SK-N-SH (cell line): ENCODE data around the gene RUVBL1. TPM values are rescaled to one million over a fixed set of nuclear protein-coding genes. Genes with fewer than 3 reads are reported as not detected.

Experiments
- CTCF ChIA-PET: fragments of 300-600, 350-600 bp; formaldehyde crosslinking; extraction: SDS; loops from one replicate; lab custom pipeline; 2021; lab: Yijun Ruan, JAX
- POLR2A ChIA-PET: fragments of 350-600 bp; sonication (Branson Sonifier 250); formaldehyde crosslinking; extraction: SDS; loops from one replicate; lab custom pipeline; 2020; ENCODE audit warnings: antibody characterized with exemption, inconsistent platforms; lab: Yijun Ruan, JAX
- DNase-seq: peaks from one replicate; pipeline ENCODE4 v3.0.0; 2012
- H2AFZ ChIP-seq: fragments of 200-600 bp; sonication (generic); 2 replicates; pipeline ENCODE4 v1.8.1; 2016; ENCODE audit warnings: antibody characterized with exemption, mild to moderate bottlenecking, low read depth
- H3F3A ChIP-seq: fragments of 200-600 bp; sonication (generic); replicated peaks from 2 replicates; pipeline ENCODE3; 2016; ENCODE audit warnings: antibody characterized with exemption, mild to moderate bottlenecking; ENCODE audit not compliant: insufficient read depth
- H3K27ac ChIP-seq, 2 experiments: fragments of 200-500 bp in 1 of 2; fragments of 200-600 bp in 1 of 2; sonication (Bioruptor generic) in 1 of 2; sonication (generic), shearing (Covaris generic) in 1 of 2; 2 replicates each; pipeline versions ENCODE4 v1.5.1 to v1.6.1; 2014 to 2016; ENCODE audit warnings: low read depth in 2 of 2, inconsistent platforms in 1 of 2, low read length in 1 of 2, mild to moderate bottlenecking in 1 of 2, mixed read lengths in 1 of 2
- H3K27me3 ChIP-seq: fragments of 200-600 bp; sonication (generic), shearing (Covaris generic); 2 replicates; pipeline ENCODE4 v1.6.1; 2016; ENCODE audit warnings: mixed run types; ENCODE audit not compliant: insufficient read depth
- H3K36me3 ChIP-seq, 2 experiments: fragments of 200-500 bp in 1 of 2; fragments of 200-600 bp in 1 of 2; sonication (Bioruptor generic) in 1 of 2; sonication (generic) in 1 of 2; replicated peaks in 1 of 2; 2 replicates each; pipeline versions ENCODE3 to v1.5.1; 2014 to 2016; ENCODE audit warnings: low read length in 1 of 2, mild to moderate bottlenecking in 1 of 2; ENCODE audit not compliant: insufficient read depth in 2 of 2, control insufficient read depth in 1 of 2
- H3K4me1 ChIP-seq, 2 experiments: fragments of 200-500 bp in 1 of 2; fragments of 200-600 bp in 1 of 2; sonication (Bioruptor generic) in 1 of 2; sonication (generic), shearing (Covaris generic) in 1 of 2; 2 replicates each; pipeline versions ENCODE4 v1.5.1 to v1.6.1; 2014 to 2016; ENCODE audit warnings: low read depth in 1 of 2, low read length in 1 of 2, mixed run types in 1 of 2; ENCODE audit not compliant: insufficient read depth in 2 of 2, control insufficient read depth in 1 of 2
- H3K4me2 ChIP-seq: fragments of 200-600 bp; sonication (generic), shearing (Covaris generic); 2 replicates; pipeline ENCODE4 v1.6.1; 2017; ENCODE audit warnings: mixed run types
- H3K4me3 ChIP-seq, 2 experiments: fragments of 200-500 bp in 1 of 2; fragments of 200-600 bp in 1 of 2; sonication (Bioruptor generic) in 1 of 2; sonication (generic), shearing (Covaris generic) in 1 of 2; 2 replicates each; pipeline versions ENCODE4 v1.5.1 to v1.8.1; 2014 to 2016; ENCODE audit warnings: low read depth in 2 of 2, inconsistent platforms in 1 of 2, low read length in 1 of 2, mild to moderate bottlenecking in 1 of 2, mixed read lengths in 1 of 2, moderate library complexity in 1 of 2
- H3K79me2 ChIP-seq: fragments of 200-600 bp; sonication (generic); 2 replicates; pipeline ENCODE4 v1.8.1; 2017; ENCODE audit warnings: mild to moderate bottlenecking; ENCODE audit not compliant: insufficient read depth
- H3K9ac ChIP-seq: fragments of 200-600 bp; sonication (generic); 2 replicates; pipeline ENCODE4 v1.6.1; 2017; ENCODE audit warnings: mixed run types
- H3K9me2 ChIP-seq: fragments of 200-600 bp; sonication (generic); 2 replicates; pipeline ENCODE4 v1.6.1; 2017; ENCODE audit warnings: mixed run types
- H3K9me3 ChIP-seq: fragments of 200-600 bp; sonication (generic); 2 replicates; pipeline ENCODE4 v1.6.1; 2017; ENCODE audit warnings: mixed run types, mild to moderate bottlenecking, moderate library complexity
- H4K20me1 ChIP-seq: fragments of 200-600 bp; sonication (generic); 2 replicates; pipeline ENCODE4 v1.6.1; 2017; ENCODE audit warnings: mild to moderate bottlenecking, mixed run types; ENCODE audit not compliant: insufficient read depth
- CHD2 ChIP-seq: fragments of 150-350 bp; IDR thresholded peaks from 2 replicates; pipeline ENCODE4 v1.6.1; 2018; ENCODE audit warnings: low read length; ENCODE audit not compliant: partially characterized antibody
- ELF1 ChIP-seq: IDR thresholded peaks from 2 replicates; pipeline ENCODE4 v1.4.0; 2012
- EZH2phosphoT487 ChIP-seq: fragments of 200-600 bp; sonication (generic); IDR thresholded peaks from 2 replicates; pipeline ENCODE4 v1.6.1; 2017; ENCODE audit warnings: low read depth, mixed run types, mild to moderate bottlenecking, antibody characterized with exemption, moderate library complexity, borderline replicate concordance
- FOXM1 ChIP-seq: IDR thresholded peaks from 2 replicates; pipeline ENCODE4 v1.4.0; 2012; ENCODE audit warnings: low read depth, mild to moderate bottlenecking
- GABPA ChIP-seq: IDR thresholded peaks from 2 replicates; pipeline ENCODE4 v1.4.0; 2012; ENCODE audit warnings: low read depth, mild to moderate bottlenecking
- IRF3 ChIP-seq: fragments of 150-350 bp; IDR thresholded peaks from 2 replicates; pipeline ENCODE4 v1.6.1; 2016; ENCODE audit warnings: mild to moderate bottlenecking, low read depth, low read length
- MAX ChIP-seq: IDR thresholded peaks from 2 replicates; pipeline ENCODE4 v1.4.0; 2012; ENCODE audit warnings: low read depth
- NRF1 ChIP-seq: IDR thresholded peaks from 2 replicates; pipeline ENCODE4 v1.6.1; 2012; ENCODE audit warnings: low read depth, mild to moderate bottlenecking, low read length
- RCOR1 ChIP-seq: fragments of 150-350 bp; IDR thresholded peaks from 2 replicates; pipeline ENCODE4 v1.6.1; 2017; ENCODE audit warnings: antibody characterized with exemption, low read length
- RFX5 ChIP-seq: IDR thresholded peaks from 2 replicates; pipeline ENCODE4 v1.6.1; 2012; ENCODE audit warnings: mild to moderate bottlenecking, improper control_type of control experiment, low read length
- TCF12 ChIP-seq: IDR thresholded peaks from 2 replicates; pipeline ENCODE4 v1.4.0; 2012
- TEAD4 ChIP-seq: IDR thresholded peaks from 2 replicates; pipeline ENCODE4 v1.4.0; 2012; ENCODE audit warnings: mild to moderate bottlenecking, borderline replicate concordance; ENCODE audit not compliant: insufficient read depth
- USF2 ChIP-seq: fragments of 150-350 bp; IDR thresholded peaks from 2 replicates; pipeline ENCODE4 v1.6.1; 2017; ENCODE audit warnings: antibody characterized with exemption, low read length, low read depth, borderline replicate concordance
- YY1 ChIP-seq: IDR thresholded peaks from 2 replicates; pipeline ENCODE4 v1.4.0; 2012; ENCODE audit warnings: low read depth, mild to moderate bottlenecking
- WGBS: methylation state at CpG from one replicate; pipeline ENCODE4 v1.1.6; 2017; ENCODE audit warnings: low lambda C conversion rate; 5-methylcytosine and 5-hydroxymethylcytosine counted together
- polyA plus RNA-seq, 3 experiments: library from polyadenylated mRNA; depleted of rRNA; stranded (reverse); fragments of >200 nt; gene quantifications; 2 replicates each; pipeline ENCODE4 v1.2.3, GENCODE V29; 2012
- TF ChIP-seq, protein P1 (sequence below): IDR thresholded peaks from 2 replicates; pipeline ENCODE4 v1.6.1; 2012; ENCODE audit warnings: mild to moderate bottlenecking, low read depth, low read length, moderate library complexity

Gene RUVBL1
- polyA plus RNA-seq, 1 of the 3 experiments (the other 2 are of a cell fraction) = 140 TPM

DNA sequence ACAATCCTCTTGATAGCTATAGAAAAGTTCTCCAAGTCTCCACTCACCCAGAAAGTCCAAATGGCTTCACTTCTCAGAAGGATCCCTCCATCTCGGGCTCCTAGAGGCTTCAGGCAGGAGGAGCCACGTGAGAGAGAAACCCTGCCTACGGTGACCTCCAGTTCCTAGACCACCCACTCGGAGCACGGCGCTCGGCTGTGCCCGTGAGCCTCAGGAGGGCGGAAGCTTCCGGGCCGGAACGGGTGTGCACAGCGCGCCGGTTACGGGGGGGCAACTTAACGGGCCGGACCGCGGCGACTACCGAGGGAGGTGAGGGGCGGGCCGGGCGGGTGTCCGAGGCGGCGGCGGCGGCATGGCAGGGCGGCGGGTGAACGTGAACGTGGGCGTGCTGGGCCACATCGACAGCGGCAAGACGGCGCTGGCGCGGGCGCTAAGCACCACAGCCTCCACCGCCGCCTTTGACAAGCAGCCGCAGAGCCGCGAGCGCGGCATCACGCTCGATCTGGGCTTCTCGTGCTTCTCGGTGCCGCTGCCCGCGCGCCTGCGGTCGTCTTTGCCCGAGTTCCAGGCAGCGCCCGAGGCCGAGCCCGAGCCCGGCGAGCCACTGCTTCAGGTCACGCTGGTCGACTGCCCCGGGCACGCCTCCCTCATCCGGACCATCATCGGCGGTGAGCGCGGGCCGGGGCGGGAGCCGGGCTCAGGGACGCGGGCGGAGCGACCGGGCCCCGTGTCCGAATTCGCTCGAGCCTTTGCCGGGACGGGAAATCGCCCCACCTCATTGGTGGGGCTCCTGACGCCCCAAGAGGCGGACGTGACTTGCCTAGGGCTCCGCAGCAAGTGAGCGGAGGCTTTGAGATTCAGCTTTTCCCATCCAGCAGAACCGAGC is 29.8 kb upstream of the RUVBL1 start, which contains the start of gene EEFSEC (continued):
- TF ChIP-seq, protein P1, sequence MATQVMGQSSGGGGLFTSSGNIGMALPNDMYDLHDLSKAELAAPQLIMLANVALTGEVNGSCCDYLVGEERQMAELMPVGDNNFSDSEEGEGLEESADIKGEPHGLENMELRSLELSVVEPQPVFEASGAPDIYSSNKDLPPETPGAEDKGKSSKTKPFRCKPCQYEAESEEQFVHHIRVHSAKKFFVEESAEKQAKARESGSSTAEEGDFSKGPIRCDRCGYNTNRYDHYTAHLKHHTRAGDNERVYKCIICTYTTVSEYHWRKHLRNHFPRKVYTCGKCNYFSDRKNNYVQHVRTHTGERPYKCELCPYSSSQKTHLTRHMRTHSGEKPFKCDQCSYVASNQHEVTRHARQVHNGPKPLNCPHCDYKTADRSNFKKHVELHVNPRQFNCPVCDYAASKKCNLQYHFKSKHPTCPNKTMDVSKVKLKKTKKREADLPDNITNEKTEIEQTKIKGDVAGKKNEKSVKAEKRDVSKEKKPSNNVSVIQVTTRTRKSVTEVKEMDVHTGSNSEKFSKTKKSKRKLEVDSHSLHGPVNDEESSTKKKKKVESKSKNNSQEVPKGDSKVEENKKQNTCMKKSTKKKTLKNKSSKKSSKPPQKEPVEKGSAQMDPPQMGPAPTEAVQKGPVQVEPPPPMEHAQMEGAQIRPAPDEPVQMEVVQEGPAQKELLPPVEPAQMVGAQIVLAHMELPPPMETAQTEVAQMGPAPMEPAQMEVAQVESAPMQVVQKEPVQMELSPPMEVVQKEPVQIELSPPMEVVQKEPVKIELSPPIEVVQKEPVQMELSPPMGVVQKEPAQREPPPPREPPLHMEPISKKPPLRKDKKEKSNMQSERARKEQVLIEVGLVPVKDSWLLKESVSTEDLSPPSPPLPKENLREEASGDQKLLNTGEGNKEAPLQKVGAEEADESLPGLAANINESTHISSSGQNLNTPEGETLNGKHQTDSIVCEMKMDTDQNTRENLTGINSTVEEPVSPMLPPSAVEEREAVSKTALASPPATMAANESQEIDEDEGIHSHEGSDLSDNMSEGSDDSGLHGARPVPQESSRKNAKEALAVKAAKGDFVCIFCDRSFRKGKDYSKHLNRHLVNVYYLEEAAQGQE = 0 out of 2 replicates have a peak, but pooled peaks have one; percentile 40
- TF ChIP-seq NRF1 = no peak
- peak; percentile 82 for TF ChIP-seq MAX
- peak; percentile 66; the same call in 1 of the 2 replicates for TF ChIP-seq ELF1
- TF ChIP-seq RFX5 = no peak
- peak; percentile 79 for TF ChIP-seq GABPA
- no peak for TF ChIP-seq FOXM1
- peak; percentile 65; the same call in 1 of the 2 replicates for TF ChIP-seq YY1
- no peak; the same call in 1 of the 2 replicates for TF ChIP-seq TCF12
- TF ChIP-seq TEAD4 = no peak
- TF ChIP-seq RCOR1 = peak; percentile 19; the same call in 1 of the 2 replicates
- TF ChIP-seq CHD2 = peak; percentile 59
- TF ChIP-seq IRF3 = no peak

DNA sequence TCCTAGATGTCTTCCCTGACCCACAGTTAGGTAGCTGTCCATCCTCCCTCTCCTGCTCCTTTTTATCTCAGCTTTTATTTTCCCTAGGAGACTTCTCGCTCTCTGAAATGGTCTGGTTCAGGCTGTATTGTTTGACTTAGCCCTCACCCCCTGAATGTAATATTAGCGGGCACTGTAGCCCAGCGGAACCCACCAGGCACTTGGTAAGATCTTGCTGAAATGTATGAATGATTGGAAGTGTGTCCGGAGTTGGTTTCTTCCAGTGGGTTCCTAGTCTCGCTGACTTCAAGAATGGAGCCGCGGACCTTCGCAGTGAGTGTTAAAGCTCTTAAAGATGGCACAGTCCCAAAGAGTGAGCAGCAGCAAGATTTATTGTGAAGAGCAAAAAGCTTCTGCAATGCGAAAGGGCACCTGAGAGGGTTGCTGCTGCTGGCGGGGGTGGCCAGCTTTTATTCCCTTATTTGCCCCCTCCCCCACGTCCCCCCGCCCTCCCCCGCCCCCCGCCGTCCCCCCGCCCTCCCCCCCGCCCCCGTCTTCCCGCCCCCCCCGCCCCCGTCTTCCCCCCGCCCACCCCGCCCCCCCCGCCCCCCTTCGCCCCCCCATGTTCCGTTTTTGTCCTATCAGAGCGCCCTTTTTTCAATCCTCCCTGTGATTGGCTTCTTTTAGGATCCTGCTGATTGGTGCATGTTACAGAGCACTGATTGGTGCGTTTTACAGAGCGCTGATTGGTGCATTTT is 29.0 kb upstream of the RUVBL1 start:
- DNase-seq = peak; percentile 80
- POLR2A ChIA-PET = interaction anchor here (0.6 to 1.9 kb wide), 8 partner anchors 16 to 399 kb away, joined by 3 to 17 read pairs (median 4); partner anchors contain the start of gene RUVBL1
- H3K9ac ChIP-seq = peak overlapping the region; percentile 77; the same call in 1 of the 2 replicates

More for the DNA sequence above, 29.0 kb upstream of the RUVBL1 start:
- H2AFZ ChIP-seq = peak overlapping the region; percentile 99
- peaks cover 18% of the 10 kb centered on the region for H3K79me2 ChIP-seq
- no peaks in the 10 kb centered on the region for H3K9me2 ChIP-seq
- peak overlapping the region; percentile 69; the same call in 1 of the 2 replicates for H3K4me2 ChIP-seq
- CTCF ChIA-PET = interaction anchor here (0.8 to 1.3 kb wide), 6 partner anchors 8 to 57 kb away, joined by 3 to 5 read pairs (median 4); partner anchors contain the start of gene RUVBL1
- peaks cover 18% of the 10 kb centered on the region for H3F3A ChIP-seq
- H3K36me3 ChIP-seq = peaks cover 10 to 16% of the 10 kb centered on the region in 2 experiments
- H3K4me3 ChIP-seq = peak overlapping the region; percentile 82 to 89
- no peaks in the 10 kb centered on the region for H4K20me1 ChIP-seq
- no peaks in the 10 kb centered on the region for H3K27me3 ChIP-seq
- TF ChIP-seq EZH2phosphoT487 = no peak
- TF ChIP-seq USF2 = no peak
- no peaks in the 10 kb centered on the region for H3K9me3 ChIP-seq
- peak overlapping the region; percentile 76 to 78 for H3K27ac ChIP-seq
- peaks cover 4% of the 10 kb centered on the region in 2 experiments; a peak in 1 of 4 replicates for H3K4me1 ChIP-seq
- WGBS = 39% methylated on average over 21 of the region's 29 CpGs
